Activated CD4-positive, alpha-beta T cell treated with anti-CD3 and anti-CD28 coated beads, Interleukin-2, Interleukin-4, amounts not matched to agents 100 ng/mL and 50 ng/mL, durations not matched to agents 16 hours and 8 hours (primary cell): ENCODE measurements around the gene OR51A7.
"Not testable (repeated sequence)": the region's sequence is repeated elsewhere in the genome, so short reads cannot be mapped to it uniquely, and the experiment has no call there.

Experiments used
- DNase-seq: peaks from one replicate; pipeline ENCODE4 v3.0.0-alpha.2; 2020; ENCODE audit warnings: low spot score

The OR51A7 gene, protein sequence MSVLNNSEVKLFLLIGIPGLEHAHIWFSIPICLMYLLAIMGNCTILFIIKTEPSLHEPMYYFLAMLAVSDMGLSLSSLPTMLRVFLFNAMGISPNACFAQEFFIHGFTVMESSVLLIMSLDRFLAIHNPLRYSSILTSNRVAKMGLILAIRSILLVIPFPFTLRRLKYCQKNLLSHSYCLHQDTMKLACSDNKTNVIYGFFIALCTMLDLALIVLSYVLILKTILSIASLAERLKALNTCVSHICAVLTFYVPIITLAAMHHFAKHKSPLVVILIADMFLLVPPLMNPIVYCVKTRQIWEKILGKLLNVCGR

DNA sequence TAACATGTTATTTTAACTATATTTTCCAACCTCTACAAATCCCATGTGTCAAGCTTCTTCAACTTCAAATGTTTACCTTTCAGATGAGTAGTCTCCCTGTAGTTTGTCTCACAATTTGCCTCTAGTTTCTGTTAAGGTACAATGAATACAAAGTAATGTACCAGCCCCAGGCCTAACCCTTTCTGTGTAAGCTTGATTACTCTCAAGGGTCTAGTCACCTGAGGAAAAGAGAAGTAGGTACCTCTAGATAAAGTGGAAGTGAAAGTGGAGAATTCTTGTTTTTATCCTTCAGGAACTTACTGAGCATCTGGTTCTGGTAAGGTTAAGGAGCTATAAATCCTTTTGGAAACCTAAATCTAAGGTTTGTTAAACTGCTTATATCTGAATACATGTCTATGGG, at the start of gene OR51A7:
TSS of gene OR51A7 (plus strand) at position 300 of the 400 bp plus-strand sequence. CDS start 3,587 bp downstream, outside the sequence.
- no peak for DNase-seq

DNA sequence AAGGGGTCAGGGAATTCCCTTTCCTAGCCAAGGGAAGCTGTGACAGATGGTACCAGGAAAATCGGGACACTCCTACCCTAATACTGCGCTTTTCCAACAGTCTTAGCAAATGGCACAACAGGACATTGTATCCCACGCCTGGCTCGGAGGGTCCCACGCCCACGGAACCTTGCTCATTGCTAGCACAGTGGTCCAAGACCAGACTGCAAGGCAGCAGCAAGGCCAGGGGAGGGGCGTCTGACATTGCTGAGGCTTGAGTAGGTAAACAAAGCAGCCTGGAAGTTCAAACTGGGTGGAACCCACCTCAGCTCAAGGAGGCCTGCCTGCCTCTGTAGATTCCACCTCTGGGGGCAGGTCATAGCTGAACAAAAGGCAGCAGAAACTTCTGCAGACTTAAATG, 49.3 kb upstream of the OR51A7 start:
- DNase-seq: not testable (repeated sequence)

DNA sequence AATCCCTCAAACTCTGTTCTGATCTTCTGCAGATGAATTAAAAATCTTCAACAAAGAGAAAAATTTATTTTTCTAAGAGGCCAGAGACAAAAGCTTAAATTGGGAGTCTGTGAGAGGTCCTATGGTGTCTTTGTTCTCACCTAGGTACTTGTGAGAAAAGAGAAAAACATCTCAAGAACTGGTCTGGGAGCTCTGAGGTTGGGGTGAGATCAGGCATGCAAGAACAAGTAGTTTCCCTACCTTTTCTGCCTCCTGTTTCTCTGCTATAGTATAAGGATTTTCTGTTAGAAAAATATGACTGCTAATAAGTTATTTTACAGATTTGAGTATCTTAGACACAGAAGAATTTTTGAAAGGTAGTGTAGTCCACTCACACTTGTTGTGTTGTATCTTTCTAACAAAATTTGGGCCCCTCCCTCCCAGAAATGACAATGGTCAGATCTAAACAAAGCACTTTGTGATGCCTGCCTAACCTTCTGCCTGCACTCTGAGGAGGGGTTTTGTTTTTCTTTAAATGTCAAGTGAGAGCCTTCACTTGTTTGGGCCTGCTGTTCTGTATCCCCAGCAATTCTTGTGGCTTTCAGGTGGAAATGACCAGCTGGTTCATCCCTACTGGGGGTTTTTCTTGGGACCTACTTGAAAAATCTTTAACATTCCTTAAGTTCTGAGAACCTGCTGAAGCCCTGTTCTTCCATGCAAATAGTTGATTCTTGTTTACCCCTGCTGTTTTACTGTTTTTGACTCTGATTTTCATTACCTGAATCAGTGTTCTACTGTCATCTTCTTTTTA, 40.9 kb upstream of the OR51A7 start:
- DNase-seq: no peak

DNA sequence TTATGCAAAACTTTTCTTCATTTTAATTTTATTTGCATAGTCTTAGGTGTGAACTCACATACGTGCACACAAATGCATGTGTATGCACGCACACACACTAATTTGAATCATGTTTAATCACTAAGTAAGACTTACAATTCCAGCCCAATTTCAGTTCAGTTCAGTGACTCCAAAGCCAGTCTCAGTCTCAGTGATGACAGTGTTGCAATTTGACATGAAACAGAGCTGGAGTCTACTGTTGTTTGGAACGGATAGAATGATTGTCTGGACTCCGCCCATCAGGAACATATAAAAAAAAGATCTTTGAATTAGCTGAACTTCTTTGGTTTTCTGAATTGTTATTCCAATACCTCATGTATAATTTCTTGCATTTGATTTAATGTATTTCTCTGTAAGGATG, 39.7 kb upstream of the OR51A7 start:
- DNase-seq: no peak

DNA sequence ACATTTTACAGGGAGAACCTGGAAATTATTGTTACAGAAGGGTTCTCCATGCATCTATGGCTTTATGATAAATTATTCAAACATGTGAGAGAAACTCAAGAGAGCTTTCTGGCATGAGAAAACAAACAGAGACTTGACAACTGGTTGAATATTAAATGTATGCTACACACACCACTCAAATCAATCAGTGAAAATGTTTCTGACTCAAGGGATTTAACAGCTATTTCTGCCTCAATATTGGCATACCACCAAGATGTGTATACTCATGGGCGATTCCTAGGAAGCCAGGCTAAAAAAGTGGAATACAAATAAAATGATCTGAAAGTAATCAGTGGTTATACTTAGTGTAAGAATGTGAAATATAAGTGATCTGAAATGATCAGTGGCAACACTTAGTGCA, 37.7 kb upstream of the OR51A7 start:
- DNase-seq: no peak

DNA sequence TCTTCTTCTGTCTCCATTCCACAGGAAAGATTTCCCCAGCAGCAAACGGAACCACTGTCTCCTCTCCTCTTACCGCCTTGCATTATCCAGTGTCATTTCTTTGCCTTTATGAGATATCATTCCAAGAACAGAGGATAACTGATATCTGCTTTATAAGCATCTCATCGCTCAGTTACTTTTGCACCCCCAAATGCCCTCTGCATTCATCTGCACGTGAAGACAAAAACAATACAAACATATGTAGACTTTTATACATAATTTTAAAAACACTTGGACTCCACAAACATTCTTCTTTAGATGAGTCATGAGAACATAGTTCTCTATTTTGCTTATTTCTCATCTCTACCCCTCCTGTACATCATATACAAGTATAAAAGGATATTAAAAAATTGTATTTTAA, 22.4 kb upstream of the OR51A7 start:
- DNase-seq: no peak

DNA sequence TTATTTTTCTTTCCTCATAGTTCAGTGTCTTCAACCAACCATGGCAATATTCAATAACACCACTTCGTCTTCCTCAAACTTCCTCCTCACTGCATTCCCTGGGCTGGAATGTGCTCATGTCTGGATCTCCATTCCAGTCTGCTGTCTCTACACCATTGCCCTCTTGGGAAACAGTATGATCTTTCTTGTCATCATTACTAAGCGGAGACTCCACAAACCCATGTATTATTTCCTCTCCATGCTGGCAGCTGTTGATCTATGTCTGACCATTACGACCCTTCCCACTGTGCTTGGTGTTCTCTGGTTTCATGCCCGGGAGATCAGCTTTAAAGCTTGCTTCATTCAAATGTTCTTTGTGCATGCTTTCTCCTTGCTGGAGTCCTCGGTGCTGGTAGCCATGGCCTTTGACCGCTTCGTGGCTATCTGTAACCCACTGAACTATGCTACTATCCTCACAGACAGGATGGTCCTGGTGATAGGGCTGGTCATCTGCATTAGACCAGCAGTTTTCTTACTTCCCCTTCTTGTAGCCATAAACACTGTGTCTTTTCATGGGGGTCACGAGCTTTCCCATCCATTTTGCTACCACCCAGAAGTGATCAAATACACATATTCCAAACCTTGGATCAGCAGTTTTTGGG, 21.6 kb upstream of the OR51A7 start, which contains the start of gene OR51T1:
TSS of gene OR51T1 (plus strand) at position 41 of the 641 bp plus-strand sequence. CDS start at position 41, 0 bp downstream.
- no peak for DNase-seq

DNA sequence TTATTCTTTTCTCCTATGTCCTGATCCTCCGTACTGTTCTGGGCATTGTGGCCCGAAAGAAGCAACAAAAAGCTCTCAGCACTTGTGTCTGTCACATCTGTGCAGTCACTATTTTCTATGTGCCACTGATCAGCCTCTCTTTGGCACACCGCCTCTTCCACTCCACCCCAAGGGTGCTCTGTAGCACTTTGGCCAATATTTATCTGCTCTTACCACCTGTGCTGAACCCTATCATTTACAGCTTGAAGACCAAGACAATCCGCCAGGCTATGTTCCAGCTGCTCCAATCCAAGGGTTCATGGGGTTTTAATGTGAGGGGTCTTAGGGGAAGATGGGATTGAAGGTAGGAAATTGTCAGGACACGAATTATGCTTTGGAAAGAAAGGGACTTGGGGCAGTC, 21.0 kb upstream of the OR51A7 start:
- no peak for DNase-seq

DNA sequence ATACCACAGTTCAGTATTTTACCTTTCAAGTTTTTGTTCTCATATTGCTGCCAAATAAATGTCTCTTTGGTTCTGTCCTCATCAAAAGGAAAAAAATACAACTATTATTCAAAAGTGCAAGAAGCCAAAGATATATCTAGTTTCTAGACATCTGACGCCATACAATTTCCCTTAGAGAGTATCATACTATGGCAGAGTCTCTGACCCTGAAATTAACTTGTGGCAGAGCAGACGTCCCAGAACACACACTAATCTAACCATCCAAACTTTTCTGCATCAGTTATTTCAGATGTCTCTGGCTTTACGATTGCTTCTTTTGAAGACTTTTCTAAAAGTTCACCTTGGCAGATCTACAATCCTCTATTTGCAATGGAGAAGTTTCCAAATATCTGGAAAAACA, 19.2 kb upstream of the OR51A7 start:
- DNase-seq: no peak

DNA sequence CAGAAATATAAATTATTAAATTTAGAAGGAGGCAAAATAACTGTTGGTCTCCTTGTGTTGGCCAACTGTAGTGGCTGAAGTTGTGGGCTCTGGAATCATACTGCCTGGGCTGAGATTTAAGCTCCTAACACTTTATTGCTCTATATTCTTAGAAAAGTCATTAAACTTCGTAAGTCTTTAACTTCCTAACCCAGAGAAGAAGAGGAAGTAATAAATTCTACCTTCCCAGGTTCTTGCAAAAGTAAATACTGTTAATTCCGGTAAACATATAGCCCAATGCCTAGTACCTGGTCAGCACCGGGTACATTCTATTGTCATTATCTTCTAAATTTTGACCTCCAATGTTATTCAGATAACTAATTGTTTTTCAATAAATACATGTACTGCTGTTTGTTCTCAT, 17.4 kb upstream of the OR51A7 start:
- DNase-seq: no peak

DNA sequence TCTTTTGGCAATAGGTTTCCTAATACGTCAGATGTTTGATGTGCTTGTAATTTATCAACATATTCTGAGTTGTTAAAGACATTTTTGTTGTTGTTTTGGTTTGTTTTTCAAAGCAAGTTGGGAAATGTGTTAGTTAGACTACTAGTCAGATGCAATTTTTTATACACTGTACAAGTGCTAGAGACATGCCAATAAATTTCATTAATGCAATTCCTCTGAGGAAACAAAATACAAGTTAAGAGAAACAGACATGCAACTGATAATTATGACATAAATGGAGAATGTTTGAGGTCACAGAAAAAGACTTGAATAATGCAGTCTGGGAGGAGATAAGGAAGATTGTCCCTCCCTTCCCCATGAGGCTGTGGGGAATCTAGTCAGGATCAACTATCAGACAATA, 16.0 kb upstream of the OR51A7 start:
- no peak for DNase-seq

DNA sequence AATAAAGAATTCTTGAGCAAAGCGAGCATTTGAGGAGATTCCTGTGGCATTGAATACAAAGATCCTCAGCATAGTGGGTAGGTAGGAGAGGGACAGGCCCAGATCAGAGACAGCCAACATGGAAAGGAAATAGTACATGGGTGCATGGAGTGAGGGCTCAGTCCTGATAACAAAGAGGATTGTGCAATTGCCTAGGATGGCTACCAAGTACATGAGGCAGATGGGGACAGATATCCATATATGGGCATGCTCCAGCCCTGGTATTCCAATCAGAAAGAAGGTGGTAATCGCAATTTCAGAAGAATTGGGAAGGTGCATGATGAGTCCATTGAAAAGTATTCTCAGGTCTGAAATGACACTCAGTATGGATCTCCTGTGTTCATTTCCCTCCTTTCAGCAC, 13.3 kb upstream of the OR51A7 start:
- no peak for DNase-seq

DNA sequence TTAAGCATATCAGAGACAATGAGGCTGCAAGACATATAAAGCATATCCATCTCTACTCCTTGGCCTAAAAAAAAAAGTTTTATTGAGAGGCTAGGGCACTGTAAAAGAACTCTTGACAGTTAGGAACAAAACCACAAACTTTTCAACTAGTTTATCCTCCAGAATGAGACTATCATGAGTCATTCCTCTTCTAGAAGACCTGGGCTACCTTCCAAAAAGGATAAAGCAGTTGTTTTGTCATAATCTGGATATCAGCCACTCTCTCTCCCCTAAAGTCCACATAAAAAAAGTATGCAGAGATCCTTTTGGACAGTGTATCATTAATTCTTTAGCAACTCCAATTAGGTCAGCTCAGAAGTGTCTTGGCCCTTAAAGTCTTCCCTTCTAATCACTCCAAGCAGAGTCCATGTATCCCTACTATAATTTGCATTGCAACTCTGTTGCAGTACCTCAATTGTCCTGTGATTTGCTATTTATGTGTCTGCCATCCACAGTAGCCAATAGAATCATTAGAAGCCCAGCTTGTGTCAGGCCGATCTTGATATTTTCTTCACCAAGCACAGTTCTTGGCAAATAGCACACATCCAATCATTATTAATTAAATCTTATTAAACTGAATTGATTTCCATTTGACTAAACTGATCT, 11.5 kb upstream of the OR51A7 start:
- DNase-seq: no peak

DNA sequence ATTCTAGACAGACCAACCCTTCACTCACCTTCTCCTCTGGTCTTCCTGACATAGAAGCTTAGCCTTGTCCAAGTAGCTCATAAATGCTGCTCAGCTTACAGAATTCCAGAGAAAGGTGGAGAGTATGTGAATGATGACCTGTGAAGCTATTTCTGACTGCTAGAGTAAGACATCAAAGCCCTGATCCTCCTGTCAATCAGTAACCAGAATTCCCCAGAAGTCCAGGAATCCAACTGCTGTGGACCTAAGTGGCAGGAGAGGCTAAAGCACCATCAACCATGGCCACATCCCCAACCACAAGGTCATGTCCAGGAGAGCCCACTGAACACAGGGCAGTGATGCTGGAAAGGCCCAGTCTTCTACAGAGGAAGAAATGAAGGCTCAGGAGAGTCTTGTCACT, 13.0 kb downstream of the OR51A7 start:
- DNase-seq: no peak

DNA sequence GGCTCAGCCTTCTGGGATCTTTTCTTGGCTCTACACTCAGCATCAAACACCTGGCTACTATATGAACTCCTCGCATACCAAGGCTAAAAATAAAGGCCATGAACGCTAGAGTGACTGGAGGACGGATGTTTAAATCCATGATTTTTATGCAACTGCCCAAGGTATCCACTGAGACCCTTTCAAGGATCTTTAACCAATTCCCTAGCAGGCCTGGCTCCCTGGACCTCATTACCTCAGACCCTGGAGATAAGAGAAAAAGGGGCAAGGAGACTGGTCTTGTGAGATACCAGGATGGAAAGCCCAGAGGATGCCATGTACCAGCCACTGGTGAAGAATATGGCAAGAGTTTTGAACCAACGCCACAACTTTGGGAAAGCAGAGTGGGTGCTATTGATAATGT, 15.7 kb downstream of the OR51A7 start, which contains the start of gene OR51G2:
TSS of gene OR51G2 (minus strand) at position 101 of the 400 bp plus-strand sequence. CDS start 3,687 bp downstream, outside the sequence.
- no peak for DNase-seq

DNA sequence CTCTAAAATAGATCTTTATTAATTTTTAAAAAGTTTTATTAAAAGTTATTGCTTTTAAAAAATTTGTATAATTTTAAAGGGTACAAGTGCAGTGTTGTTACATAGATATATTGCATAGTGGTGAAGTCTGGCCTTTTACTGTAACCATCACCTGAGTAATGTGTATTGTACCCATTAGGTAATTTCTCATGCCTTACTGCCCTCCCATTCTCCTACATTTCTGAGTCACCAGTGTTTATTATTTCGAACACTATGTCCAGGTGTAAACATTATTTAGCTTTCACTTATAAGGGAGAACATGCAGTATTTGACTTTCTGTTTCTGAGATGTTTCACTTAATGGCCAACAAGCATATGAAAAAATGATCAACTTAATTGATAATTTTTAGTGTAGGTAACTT, 18.2 kb downstream of the OR51A7 start:
- DNase-seq: no peak

DNA sequence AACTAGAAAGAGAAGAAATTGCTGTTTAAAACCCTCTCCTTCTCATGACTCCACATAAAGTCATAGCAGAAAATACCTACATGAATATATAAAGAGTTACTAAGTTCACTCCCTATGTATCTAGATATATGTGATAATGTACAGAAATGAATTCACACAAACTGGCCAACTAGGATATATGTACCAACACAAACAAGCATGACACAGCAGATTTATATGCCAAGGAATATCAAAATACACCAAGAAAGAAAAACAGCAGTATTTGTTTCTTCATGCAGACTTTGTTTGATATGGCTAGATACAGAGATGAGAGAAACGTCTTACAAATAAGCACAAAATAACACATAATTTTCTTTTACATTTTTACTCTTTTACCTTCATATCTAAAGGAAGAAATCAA, 18.7 kb downstream of the OR51A7 start:
- no peak for DNase-seq

DNA sequence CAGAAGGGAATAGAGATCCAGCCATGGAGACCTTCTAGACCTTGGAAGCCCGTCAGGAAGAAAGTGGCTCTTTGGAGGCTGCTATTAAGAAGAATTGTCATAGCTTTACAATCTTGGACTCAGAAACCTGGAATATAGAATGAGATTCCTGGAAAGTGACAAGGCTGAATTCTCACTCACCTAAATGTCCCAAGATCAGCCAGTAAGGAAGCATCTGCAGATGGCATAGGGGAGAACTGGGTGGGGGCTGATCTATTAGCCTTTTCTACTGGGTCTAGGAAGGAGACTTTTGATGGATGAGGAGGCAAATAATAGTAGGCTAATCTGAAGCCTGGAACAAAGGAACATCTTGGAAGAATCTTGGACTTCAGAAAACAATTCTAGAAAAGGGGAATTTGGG, 20.7 kb downstream of the OR51A7 start, which contains the start of gene OR51G1:
TSS of gene OR51G1 (minus strand) at position 101 of the 400 bp plus-strand sequence. CDS start at position 101, 0 bp downstream.
- no peak for DNase-seq

DNA sequence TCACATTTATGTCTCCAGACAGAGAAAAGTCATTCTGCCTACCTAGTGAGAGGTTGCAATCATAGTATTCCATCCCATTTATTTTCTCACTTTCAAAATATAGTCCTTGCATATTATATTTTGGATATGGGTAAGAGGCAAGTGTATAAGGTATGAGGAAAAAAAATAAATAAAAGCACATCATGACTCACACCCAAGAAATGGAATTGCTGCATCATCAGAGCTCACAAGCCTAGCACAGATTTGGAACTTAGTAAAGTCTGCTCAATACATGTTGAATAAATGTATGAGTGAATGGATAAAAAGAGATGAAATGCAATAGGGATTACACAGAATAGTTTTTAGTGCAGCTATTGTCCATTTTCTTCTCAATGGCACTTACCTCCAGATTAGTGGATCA, 23.0 kb downstream of the OR51A7 start:
- DNase-seq: no peak

DNA sequence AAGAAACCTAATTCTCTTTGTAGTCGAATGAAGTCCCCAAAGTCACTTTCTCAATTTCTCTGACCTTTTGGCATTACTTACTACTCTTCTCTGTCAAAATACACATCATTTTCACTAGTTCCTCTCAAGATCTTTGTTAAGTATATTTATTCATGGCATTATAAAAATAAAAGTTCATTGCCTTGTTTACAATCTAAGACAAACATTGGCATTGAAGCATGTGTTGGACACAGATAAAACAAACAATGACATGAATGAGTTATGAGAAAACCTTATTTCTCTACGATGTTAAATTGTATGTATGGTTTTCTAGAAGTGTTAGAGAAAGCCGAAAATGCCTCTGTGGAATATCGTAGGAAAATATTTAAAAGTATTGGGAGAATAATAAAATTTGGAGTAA, 29.2 kb downstream of the OR51A7 start:
- no peak for DNase-seq

DNA sequence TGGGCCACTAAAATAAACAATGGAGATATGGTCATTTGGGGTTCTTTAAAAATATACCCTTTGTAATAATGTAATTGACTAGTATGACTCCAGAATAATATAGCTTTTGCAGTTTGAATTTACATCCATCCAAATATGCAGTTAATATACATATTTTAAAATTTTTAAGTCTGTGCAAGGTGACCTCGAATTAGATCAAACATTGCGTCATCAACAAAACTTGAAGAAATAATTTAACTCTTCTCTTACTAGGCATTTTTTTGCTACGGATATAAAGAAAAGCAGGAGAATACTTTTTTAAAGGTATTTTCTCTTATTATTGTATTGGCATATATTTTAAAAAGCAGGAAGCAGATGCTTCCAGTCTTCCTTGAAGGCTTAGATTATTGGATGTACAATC, 33.2 kb downstream of the OR51A7 start:
- DNase-seq: no peak

DNA sequence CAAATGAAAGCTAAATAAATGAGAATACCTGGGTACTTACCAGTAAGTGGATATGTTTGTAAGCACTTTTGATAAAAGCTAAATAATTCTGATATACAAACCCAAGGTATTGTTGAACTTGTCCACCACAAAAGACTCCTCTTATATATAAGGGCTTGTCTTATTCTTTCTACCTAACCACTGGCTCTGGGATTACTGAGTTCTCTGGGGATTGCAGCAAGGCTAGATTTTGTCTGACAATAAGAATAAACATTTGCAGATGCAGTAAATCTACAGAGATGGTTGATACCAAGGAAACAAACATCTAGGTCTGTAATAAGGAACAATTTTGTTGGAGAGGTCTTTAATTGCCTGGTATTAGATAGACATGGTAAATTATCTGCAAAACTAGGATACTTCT, 43.9 kb downstream of the OR51A7 start, which contains the start of gene OR51A4:
TSS of gene OR51A4 (minus strand) at position 101 of the 400 bp plus-strand sequence. CDS start 505 bp downstream, outside the sequence.
- no peak for DNase-seq
